GM10847 (cell line): ENCODE results near the gene PHF21A.

ENCODE experiments used
- POLR2A ChIP-seq: IDR thresholded peaks from 2 replicates; pipeline ENCODE4 v1.6.1; 2011; ENCODE audit not compliant: insufficient read length; ENCODE audit errors: extremely low read depth

PHF21A gene

DNA sequence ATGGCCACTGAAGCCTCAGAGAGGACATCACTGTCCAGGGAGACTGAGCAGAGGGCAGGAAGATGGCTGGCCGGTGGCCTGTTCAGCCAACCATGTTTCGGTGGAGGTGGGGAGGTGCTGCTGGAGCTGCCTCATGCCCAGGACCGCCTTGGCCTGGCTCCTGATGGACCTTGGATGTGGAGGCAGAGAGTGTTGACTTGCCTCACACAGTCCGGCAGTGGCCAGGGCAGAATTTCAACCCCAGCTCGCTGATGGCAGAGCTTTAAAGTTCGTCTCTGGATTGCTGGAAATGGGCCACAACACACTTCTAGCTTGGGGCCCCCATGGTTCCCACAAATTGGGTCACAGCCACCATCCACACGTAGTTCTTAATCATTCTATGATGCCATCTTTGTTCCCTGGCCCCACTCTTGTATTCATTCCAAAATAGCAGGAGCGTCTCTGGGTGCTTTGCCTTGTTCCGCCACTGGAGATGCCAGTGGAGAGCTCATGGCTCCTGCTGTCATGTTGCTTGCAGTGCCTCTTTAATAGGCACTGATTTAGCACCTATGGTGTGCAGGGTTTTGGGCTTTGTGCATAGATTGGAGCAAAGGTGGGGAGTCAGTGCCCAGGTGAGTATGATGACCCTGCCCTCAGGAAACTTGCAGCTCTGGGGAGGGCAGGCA lies 230.2 kb downstream of the PHF21A start:
- TF ChIP-seq POLR2A = no peak

GRCh38 chr11:45889966-45890365 lies 231.3 kb downstream of the PHF21A start:
- TF ChIP-seq POLR2A = no peak

DNA sequence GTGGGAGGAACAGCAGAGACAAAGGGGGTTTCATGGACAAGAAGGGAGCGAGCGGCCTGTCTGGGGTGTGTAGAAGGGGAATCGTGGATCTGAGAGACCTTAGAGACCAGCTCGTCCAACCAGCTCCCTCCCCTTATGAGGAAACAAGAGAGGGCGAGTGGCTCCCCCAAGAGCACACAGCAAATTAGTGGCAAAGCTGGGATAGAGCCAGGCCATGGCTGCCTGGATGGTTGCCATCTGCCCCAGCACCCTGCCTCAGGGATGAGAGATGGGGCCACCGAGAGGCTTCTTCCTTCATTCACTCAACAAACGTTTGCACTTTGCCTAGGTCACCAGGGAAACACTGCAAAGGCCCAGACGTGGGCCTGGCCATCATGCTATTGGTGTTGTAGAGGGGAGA lies 231.7 kb downstream of the PHF21A start:
- TF ChIP-seq POLR2A = no peak

DNA sequence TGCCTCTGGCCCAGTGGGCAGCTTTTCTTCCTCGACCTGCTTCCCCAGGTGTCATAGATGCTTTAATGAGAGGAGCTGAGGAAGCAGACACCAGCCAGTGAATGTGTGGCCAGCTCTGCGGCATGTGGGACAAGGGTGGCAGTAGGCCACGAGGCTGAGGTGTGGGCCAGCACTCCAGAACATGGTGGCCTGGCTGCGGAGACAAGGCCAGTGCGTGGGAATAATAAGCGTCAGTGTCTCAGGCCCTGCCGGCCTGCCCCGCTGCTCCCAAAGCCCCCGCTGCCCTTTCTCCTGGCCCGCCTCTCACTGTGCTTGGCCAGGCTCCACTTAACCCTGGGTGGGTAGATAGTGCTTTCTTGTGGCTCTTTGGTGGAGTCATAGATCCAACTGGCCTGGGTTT lies 233.7 kb downstream of the PHF21A start:
- TF ChIP-seq POLR2A = no peak

DNA sequence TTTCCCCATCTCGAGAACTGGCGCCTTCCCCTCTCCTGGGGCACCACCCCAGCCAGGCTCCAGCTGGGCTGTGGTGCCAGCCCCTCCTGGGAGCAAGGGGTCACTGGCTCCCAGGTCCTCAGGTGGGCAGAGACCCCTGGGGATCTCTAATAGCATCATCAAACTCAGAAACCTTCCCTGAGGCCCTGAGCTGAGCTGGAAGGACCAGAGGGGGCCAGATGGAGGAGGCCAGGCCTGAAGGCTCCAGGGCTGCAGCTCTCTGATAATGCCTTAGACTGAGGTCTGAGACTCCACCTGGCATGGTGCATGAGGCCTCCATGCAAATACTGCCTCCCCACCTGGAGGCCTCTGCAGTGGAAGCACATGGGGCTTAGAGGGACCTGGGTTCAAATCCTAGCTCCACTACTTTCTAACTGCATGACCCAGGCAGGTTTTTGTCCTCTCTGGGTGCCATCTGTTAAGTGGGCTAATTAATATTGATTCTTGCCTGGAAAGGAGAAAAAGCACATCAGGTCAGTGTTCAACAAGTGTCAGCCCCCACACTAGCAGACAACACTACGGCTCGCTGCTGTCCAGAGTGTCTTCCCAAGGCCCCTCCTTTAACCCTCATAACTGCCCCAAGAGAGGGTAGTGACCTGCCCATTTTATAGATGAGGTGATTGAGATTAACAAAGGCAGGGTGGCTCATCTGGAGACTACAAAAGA lies 234.3 kb downstream of the PHF21A start:
- TF ChIP-seq POLR2A = no peak

DNA sequence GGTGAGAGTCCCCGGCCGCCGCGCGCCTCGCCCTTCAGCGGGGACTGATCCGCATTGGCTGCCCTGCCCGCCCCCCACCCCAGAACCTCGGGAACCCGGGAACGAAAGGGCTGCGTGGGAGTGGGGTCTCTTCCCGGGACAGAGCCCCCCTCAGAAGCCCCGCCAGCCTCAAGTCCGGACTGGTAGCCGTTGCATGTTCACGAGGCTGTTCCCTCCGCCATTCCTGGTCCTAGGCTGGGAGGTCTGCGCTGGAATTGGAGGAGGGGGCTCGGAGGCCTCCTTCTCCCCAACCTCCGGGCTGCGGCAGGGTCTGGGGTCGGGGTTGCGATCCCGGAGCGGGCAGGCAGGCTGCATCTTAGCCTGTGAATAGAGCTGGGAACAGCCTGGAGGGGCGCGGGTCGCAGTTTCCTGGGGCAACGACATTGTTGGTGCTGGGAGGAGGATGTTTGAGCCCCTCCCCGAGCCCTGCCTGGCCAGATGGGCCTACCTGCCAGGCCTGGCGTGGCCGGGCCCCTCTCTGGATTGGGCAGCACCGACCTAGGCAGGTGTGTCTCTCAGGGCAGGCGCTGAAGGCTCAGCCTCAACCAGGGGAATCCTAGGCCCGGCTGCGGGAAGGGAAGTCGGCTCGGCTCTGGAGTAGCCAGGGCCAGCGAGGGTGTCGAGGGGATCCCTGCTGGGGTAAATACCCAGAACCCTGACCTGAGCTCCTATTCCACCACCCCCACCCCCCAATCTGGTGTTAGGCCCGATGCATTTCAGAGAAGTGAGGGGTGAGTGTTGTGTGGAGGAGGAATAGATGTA lies 235.1 kb downstream of the PHF21A start:
- TF ChIP-seq POLR2A = no peak

DNA sequence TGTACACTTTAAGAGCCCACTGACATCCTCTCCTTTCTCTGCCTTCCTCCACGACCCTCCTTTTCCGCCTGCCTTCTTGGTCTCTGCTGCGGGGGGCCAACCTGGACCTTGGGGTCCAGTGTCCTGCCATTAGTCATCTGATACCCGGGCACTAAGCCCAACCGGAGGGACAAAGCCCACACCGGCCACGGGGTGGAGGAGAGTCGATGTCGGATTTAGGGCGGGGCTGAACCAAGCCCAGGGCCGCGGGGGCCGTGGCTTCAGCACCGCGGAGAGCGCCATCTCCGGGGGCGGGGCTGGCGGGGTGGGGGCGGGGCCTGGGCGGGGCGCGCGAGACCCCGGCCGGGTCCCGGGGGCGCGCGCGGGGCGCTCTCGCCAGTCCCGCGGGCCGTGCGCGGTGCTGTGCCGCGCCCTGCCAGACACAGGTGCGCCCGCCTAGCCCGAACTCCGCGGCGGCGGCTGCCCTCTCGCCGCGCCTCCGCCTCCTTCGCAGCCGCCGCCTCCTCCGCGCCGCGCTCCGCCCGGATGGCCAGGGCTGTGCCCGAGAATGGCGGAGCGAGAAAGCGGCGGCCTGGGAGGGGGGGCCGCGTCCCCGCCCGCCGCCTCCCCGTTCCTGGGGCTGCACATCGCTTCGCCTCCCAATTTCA lies 235.9 kb downstream of the PHF21A start, which contains the start of gene MAPK8IP1:
TSS of gene MAPK8IP1 (plus strand) at position 378 of the 647 bp plus-strand sequence. CDS start at position 548, 170 bp downstream.
- TF ChIP-seq POLR2A = no peak

DNA sequence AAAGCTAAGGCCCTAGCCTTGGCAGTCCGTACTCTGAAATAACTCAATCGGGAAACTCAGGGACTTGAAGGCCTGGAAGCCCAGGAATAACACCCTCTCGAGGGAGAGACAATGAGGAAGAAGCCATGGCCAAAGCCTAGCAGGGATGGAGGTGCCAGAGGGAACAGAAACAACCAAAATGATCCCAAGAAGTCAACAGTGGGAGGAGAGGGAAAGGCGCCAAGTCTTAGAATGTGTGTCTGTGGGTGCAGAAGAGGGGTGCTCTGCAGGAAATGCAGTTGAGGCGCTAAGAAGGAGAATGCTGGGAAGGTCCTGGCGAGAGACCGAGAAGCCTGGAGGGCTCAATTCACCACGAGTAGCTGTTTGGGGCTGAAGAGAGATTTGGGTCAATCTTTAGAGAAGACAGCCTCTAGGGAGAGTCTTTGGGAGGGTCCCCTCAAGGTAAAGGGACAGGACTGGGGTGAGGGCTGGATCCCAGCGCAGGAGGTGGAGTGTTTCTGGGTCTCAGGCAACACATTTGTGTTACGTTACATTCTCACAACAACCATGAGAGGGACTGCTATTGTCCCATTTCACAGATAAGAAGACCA lies 236.6 kb downstream of the PHF21A start:
- no peak for TF ChIP-seq POLR2A
